A673 (cell line): ENCODE measurements around the gene CTDSP1. TPM values are rescaled to one million over a fixed set of nuclear protein-coding genes. Genes with fewer than 3 reads are reported as not detected.

Source experiments
- BruUV-seq: library from RNA; stranded (reverse); fragments of 400-500 nt; replicated peaks from 2 replicates; lab custom pipeline; 2021; lab: Mats Ljungman, UMichigan
- CTCF ChIA-PET: fragments of 300-600 bp; sonication (Branson Sonifier 250); formaldehyde crosslinking; loops from one replicate; lab custom pipeline; 2022; ENCODE audit warnings: antibody characterized with exemption; lab: Charles Lee
- POLR2A ChIA-PET: fragments of 300-600 bp; sonication (Branson Sonifier 250); formaldehyde crosslinking; loops from one replicate; lab custom pipeline; 2022; ENCODE audit warnings: antibody characterized with exemption; ENCODE audit not compliant: low non-redundant PET; lab: Charles Lee
- DNase-seq: peaks from one replicate; pipeline ENCODE4 v3.0.0-alpha.2; 2015; ENCODE audit warnings: low spot score
- H3K27ac ChIP-seq: fragments of 200-600 bp; sonication (generic); 2 replicates; pipeline ENCODE4 v1.5.1; 2016; ENCODE audit warnings: mixed run types, low read depth, mild to moderate bottlenecking, mixed read lengths, antibody characterized with exemption, low read length; ENCODE audit not compliant: poor library complexity, severe bottlenecking
- H3K27me3 ChIP-seq: fragments of 200-600 bp; sonication (generic); replicated peaks from 2 replicates; pipeline ENCODE4 v1.6.1; 2017; ENCODE audit warnings: mixed run types, low read depth, mild to moderate bottlenecking, mixed read lengths, antibody characterized with exemption, low read length; ENCODE audit not compliant: insufficient read depth, poor library complexity
- H3K36me3 ChIP-seq: fragments of 200-600 bp; sonication (generic); 2 replicates; pipeline ENCODE4 v1.6.1; 2016; ENCODE audit warnings: mixed run types, mild to moderate bottlenecking, mixed read lengths, antibody characterized with exemption, low read length; ENCODE audit not compliant: insufficient read depth, poor library complexity, severe bottlenecking
- H3K4me1 ChIP-seq: fragments of 200-600 bp; sonication (generic); 2 replicates; pipeline ENCODE4 v1.6.1; 2017; ENCODE audit warnings: mixed run types, mild to moderate bottlenecking, mixed read lengths, antibody characterized with exemption, low read length; ENCODE audit not compliant: insufficient read depth, poor library complexity, severe bottlenecking
- H3K4me3 ChIP-seq: fragments of 200-600 bp; sonication (generic); 2 replicates; pipeline ENCODE4 v1.5.1; 2016; ENCODE audit warnings: low read depth, mixed run types, mild to moderate bottlenecking, mixed read lengths, low read length; ENCODE audit not compliant: poor library complexity, severe bottlenecking
- H3K9me3 ChIP-seq: fragments of 200-600 bp; sonication (generic); 2 replicates; pipeline ENCODE4 v1.6.1; 2016; ENCODE audit warnings: mixed run types, low read depth, mild to moderate bottlenecking, mixed read lengths, antibody characterized with exemption, low read length; ENCODE audit not compliant: poor library complexity, severe bottlenecking
- EZH2 ChIP-seq: fragments of 200-600 bp; sonication (generic); IDR thresholded peaks from 2 replicates; pipeline ENCODE4 v1.6.1; 2017; ENCODE audit warnings: borderline replicate concordance, low read depth, mild to moderate bottlenecking, mixed read lengths, antibody characterized with exemption, low read length; ENCODE audit not compliant: poor library complexity, severe bottlenecking
- intact Hi-C: fragments of 100-400 bp; cut with micrococcal nuclease; formaldehyde crosslinking; loops from one replicate; pipeline ENCODE4 v1.10.0; 2022; ENCODE audit not compliant: unreplicated experiment
- total RNA-seq: library from RNA; stranded (reverse); gene quantifications from 2 replicates; pipeline ENCODE4 v1.2.3, GENCODE V29; 2021
- TF ChIP-seq, protein P1 (sequence below): fragments of 300-800, 200-600 bp; sonication (generic); conservative IDR thresholded peaks from 2 replicates; pipeline ENCODE4 v1.5.1; 2017; ENCODE audit warnings: low read depth, mild to moderate bottlenecking, antibody characterized with exemption, low read length, moderate library complexity, mixed read lengths

Gene CTDSP1
- total RNA-seq, 1 experiment from 2014 or later: 72.3 TPM

DNA sequence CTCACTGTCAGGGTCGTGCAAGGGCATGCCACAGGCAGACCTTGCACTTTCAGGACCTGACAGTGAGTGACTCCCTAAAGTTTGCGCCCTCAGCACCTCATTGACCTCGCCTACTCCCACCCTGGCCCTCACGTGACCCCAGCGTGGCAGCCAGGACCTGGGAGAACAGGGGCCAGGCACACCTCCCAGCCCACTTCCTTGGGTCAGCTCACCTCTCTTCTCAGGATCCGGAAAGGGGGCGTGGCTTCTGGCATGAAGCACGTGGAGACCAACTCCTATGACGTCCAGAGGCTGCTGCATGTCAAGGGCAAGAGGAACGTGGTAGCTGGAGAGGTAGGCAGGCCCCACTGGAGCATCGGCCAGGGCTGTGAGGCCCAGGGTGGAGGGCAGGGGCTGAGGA is 28.1 kb downstream of the CTDSP1 start:
- ChIA-PET POLR2A (no interaction called here), CTCF (no interaction called here)
- H3K9me3 ChIP-seq: no peaks in the 10 kb centered on the region
- no peak for TF ChIP-seq EZH2
- TF ChIP-seq, protein P1, sequence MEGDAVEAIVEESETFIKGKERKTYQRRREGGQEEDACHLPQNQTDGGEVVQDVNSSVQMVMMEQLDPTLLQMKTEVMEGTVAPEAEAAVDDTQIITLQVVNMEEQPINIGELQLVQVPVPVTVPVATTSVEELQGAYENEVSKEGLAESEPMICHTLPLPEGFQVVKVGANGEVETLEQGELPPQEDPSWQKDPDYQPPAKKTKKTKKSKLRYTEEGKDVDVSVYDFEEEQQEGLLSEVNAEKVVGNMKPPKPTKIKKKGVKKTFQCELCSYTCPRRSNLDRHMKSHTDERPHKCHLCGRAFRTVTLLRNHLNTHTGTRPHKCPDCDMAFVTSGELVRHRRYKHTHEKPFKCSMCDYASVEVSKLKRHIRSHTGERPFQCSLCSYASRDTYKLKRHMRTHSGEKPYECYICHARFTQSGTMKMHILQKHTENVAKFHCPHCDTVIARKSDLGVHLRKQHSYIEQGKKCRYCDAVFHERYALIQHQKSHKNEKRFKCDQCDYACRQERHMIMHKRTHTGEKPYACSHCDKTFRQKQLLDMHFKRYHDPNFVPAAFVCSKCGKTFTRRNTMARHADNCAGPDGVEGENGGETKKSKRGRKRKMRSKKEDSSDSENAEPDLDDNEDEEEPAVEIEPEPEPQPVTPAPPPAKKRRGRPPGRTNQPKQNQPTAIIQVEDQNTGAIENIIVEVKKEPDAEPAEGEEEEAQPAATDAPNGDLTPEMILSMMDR: no peak
- intact Hi-C loops: no loop called here
- H3K27ac ChIP-seq: no peak overlapping the region
- H3K4me1 ChIP-seq: no peaks in the 10 kb centered on the region
- no peaks in the 10 kb centered on the region for H3K36me3 ChIP-seq
- BruUV-seq: no TSS peak
- H3K4me3 ChIP-seq: no peak overlapping the region
- DNase-seq: no peak
- no peaks in the 10 kb centered on the region for H3K27me3 ChIP-seq

DNA sequence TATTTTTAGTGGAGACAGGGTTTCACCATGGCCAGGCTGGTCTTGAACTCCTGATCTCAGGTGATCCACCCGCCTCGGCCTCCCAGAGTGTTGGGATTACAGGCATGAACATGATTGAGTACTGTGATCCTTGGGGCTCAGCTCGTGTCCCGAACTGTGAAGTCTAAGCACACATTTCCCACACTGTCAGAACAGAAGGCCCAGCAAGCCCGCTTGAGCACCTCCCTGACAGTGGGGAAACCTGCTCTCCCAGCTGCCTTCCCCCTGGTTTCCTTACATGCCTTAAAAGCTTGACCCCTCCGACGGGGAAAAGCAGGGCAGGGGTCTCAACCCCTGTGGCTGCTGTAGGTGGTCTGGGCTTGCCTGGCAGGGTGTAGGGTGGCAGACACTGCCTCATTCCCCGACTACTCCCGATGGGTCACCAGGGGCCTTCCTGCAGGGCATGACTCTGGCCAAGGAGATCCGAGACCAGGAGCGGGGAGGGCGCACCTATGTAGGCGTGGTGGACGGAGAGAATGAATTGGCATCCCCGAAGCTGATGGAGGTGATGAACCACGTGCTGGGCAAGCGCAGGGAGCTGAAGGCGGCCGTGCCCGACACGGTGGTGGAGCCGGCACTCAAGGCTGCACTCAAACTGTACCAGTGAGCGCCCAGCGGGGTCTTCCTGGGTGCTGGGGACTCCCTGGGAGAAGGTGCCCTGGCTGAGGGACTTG is 29.3 kb downstream of the CTDSP1 start:
- no peak for DNase-seq
- no peaks in the 10 kb centered on the region for H3K9me3 ChIP-seq
- no peaks in the 10 kb centered on the region for H3K27me3 ChIP-seq
- ChIA-PET CTCF (interaction anchor here (0.5 kb wide), 1 partner anchor 198 kb away, joined by 3 read pairs; no protein-coding TSS in a partner anchor), POLR2A (no interaction called here)
- no peaks in the 10 kb centered on the region for H3K36me3 ChIP-seq
- no peak overlapping the region for H3K27ac ChIP-seq
- intact Hi-C loops: no loop called here
- no peak overlapping the region for H3K4me3 ChIP-seq
- no TSS peak for BruUV-seq
- H3K4me1 ChIP-seq: no peaks in the 10 kb centered on the region
- TF ChIP-seq, protein P1: no peak
- no peak for TF ChIP-seq EZH2

DNA sequence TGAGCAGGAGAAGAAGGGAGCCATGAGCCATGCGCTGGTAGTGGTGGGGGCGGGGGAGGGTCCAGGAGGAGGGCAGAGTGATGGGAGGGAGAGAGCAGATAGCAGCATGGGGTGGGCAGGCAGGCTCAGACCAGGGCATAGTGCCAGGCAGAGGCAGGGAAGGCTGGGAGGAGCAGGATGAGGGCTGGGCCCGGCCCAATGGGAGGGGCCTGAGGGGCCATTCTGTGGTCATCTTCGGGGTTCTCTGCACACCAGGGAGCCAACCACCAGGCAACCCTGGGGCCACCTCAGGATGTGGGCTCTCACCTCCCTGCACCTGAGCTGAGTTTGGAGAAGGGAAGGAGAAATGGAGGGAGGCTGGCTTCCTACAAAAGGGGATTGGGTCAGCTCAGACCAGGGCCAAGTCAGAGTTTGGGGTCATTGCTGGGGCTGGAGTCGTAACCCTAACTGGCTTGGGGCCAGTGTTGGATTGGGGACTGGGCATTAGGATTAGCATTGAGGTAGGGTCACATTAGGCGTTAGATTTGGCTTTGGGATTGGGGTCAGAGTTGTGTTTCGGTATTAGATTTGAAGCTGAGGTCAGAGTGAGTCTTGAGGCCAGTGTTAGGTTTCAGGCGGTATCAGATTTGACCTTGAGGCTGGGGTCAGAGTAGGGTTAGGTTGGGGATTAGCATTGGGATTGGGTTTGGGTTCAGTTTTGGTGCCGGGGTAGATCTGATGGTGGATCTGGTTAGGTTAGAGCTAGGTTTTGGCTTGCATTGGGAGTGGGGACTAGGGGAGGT is 30.4 kb downstream of the CTDSP1 start:
- Histone ChIP-seq H3K36me3 (no peaks in the 10 kb centered on the region), H3K27ac (no peak overlapping the region), H3K4me1 (no peaks in the 10 kb centered on the region), H3K27me3 (no peaks in the 10 kb centered on the region), H3K9me3 (no peaks in the 10 kb centered on the region), H3K4me3 (no peak overlapping the region)
- POLR2A ChIA-PET: no interaction called here
- intact Hi-C loops: no loop called here
- CTCF ChIA-PET: interaction anchor here (0.9 kb wide), 1 partner anchor 136 kb away, joined by 3 read pairs; no protein-coding TSS in a partner anchor
- BruUV-seq: no TSS peak
- no peak for TF ChIP-seq EZH2
- TF ChIP-seq, protein P1: no peak
- DNase-seq: no peak
